Lower lobe of right lung (tissue), 2 donors: Measurements from ENCODE around the gene ABL1. TPM values are rescaled to one million over a fixed set of nuclear protein-coding genes. Genes with fewer than 3 reads are reported as not detected.
A peak's percentile ranks its signal among the peaks of the same experiment; 100 is the strongest.

ENCODE experiments used
- ATAC-seq, 2 donors: fragments of 200-7000 bp; cut with Tn5 transposase; one replicate each; pipeline ENCODE4 v1.9.1; 2020 to 2022; ENCODE audit warnings: mild to moderate bottlenecking in 2 of 2, moderate library complexity in 2 of 2
- DNase-seq: peaks from one replicate; pipeline ENCODE4 v3.0.0-alpha.2; 2020
- H3K27ac ChIP-seq: fragments of 200-600 bp; one replicate; pipeline ENCODE4 v1.8.0; 2022
- H3K27me3 ChIP-seq: fragments of 200-600 bp; one replicate; pipeline ENCODE4 v1.8.0; 2022; ENCODE audit warnings: low read depth
- H3K36me3 ChIP-seq: fragments of 200-600 bp; one replicate; pipeline ENCODE4 v1.8.0; 2022; ENCODE audit warnings: mild to moderate bottlenecking
- H3K4me1 ChIP-seq: fragments of 200-600 bp; one replicate; pipeline ENCODE4 v1.8.0; 2022
- H3K4me3 ChIP-seq: fragments of 200-600 bp; one replicate; pipeline ENCODE4 v1.8.0; 2022; ENCODE audit warnings: mild to moderate bottlenecking
- H3K9me3 ChIP-seq: fragments of 200-600 bp; one replicate; pipeline ENCODE4 v1.8.0; 2022
- CTCF ChIP-seq: fragments of 200-600 bp; IDR thresholded peaks from one replicate; pipeline ENCODE4 v1.8.0; 2022; ENCODE audit warnings: antibody characterized with exemption, mild to moderate bottlenecking
- intact Hi-C: fragments of 100-400 bp; cut with DNase I; formaldehyde crosslinking; loops from one replicate; pipeline ENCODE4 v1.11.0; 2022
- total RNA-seq: library from RNA; stranded (reverse); fragmentation: NEBNext Ultra II Directional; extraction: Animal tissue kit (Norgen Biotek cat#: 25700); gene quantifications from one replicate; pipeline ENCODE4 v1.2.1, GENCODE V29; 2021
- donor health status: DM: no; HTN: yes; CAD: no; lungs with severe emphysema.

ABL1 gene
- total RNA-seq, 1 donor from 2014 or later: 50.2 TPM

- Histone ChIP-seq H3K27ac (no peak overlapping the region), H3K4me1 (no peaks in the 10 kb centered on the region), H3K27me3 (peaks cover 4% of the 10 kb centered on the region), H3K9me3 (no peaks in the 10 kb centered on the region), H3K36me3 (no peaks in the 10 kb centered on the region), H3K4me3 (no peak overlapping the region)
- DNase-seq: no peak
- TF ChIP-seq CTCF: no peak
- intact Hi-C loops: no loop called here
- ATAC-seq: peak in 1 of 2 donors; percentile 45
Observed at GRCh38 chr9:130912932-130913598, 78.0 kb downstream of the ABL1 start.

- Histone ChIP-seq H3K36me3 (no peaks in the 10 kb centered on the region), H3K4me1 (no peaks in the 10 kb centered on the region), H3K27me3 (peaks cover 1% of the 10 kb centered on the region), H3K4me3 (no peak overlapping the region), H3K27ac (no peak overlapping the region), H3K9me3 (no peaks in the 10 kb centered on the region)
- intact Hi-C loops: no loop called here
- no peak for TF ChIP-seq CTCF
- ATAC-seq (no peak), DNase-seq (no peak)
Observed at GRCh38 chr9:130913599-130914416, 78.8 kb downstream of the ABL1 start.

GRCh38 chr9:130914417-130915095 lies 79.5 kb downstream of the ABL1 start:
- ATAC-seq: peak in 1 of 2 donors; percentile 10
- H3K4me1 ChIP-seq: no peaks in the 10 kb centered on the region
- TF ChIP-seq CTCF: no peak

GRCh38 chr9:130915096-130915447 lies 80.0 kb downstream of the ABL1 start:
- TF ChIP-seq CTCF: no peak
- intact Hi-C loops: no loop called here

More at GRCh38 chr9:130914417-130915095, 79.5 kb downstream of the ABL1 start:
- H3K4me3 ChIP-seq: no peak overlapping the region
- no peak for DNase-seq
- peaks cover 5% of the 10 kb centered on the region for H3K27me3 ChIP-seq
- H3K36me3 ChIP-seq: no peaks in the 10 kb centered on the region
- H3K9me3 ChIP-seq: no peaks in the 10 kb centered on the region
- intact Hi-C loops: no loop called here
- no peak overlapping the region for H3K27ac ChIP-seq

GRCh38 chr9:130917168-130917960 lies 82.3 kb downstream of the ABL1 start:
- no peak overlapping the region for H3K4me3 ChIP-seq
- H3K4me1 ChIP-seq: no peaks in the 10 kb centered on the region
- peaks cover 14% of the 10 kb centered on the region for H3K27me3 ChIP-seq
- intact Hi-C loops: no loop called here
- H3K27ac ChIP-seq: no peak overlapping the region
- no peaks in the 10 kb centered on the region for H3K9me3 ChIP-seq
- DNase-seq: no peak
- no peak for TF ChIP-seq CTCF
- H3K36me3 ChIP-seq: no peaks in the 10 kb centered on the region
- no peak for ATAC-seq

More at GRCh38 chr9:130915096-130915447, 80.0 kb downstream of the ABL1 start:
- no peaks in the 10 kb centered on the region for H3K36me3 ChIP-seq
- no peaks in the 10 kb centered on the region for H3K9me3 ChIP-seq
- no peak overlapping the region for H3K27ac ChIP-seq
- H3K4me1 ChIP-seq: no peaks in the 10 kb centered on the region
- H3K27me3 ChIP-seq: peaks cover 5% of the 10 kb centered on the region
- no peak overlapping the region for H3K4me3 ChIP-seq
- DNase-seq (no peak), ATAC-seq (peak in 1 of 2 donors; percentile 18)
